IMR-90 (cell line): ENCODE results near the gene WDR27. TPM values are rescaled to one million over a fixed set of nuclear protein-coding genes. Genes with fewer than 3 reads are reported as not detected.
"Not testable (repeated sequence)": the region's sequence is repeated elsewhere in the genome, so short reads cannot be mapped to it uniquely, and the experiment has no call there.

Source experiments
- ATAC-seq: fragments of 200-7000 bp; cut with Tn5 transposase; 2 replicates; pipeline ENCODE4 v1.9.1; 2020; ENCODE audit warnings: low read depth, mild to moderate bottlenecking, moderate library complexity
- BruUV-seq: library from RNA; stranded (reverse); fragments of 400-500 nt; replicated peaks from 2 replicates; lab custom pipeline; 2021; lab: Mats Ljungman, UMichigan
- CTCF ChIA-PET: fragments of 300-600 bp; formaldehyde crosslinking; extraction: SDS; loops from one replicate; lab custom pipeline; 2021; ENCODE audit warnings: antibody characterized with exemption; lab: Yijun Ruan, JAX
- POLR2A ChIA-PET: fragments of 300-600 bp; sonication (Branson Sonifier 250); formaldehyde crosslinking; loops from one replicate; lab custom pipeline; 2022; ENCODE audit warnings: antibody characterized with exemption; ENCODE audit not compliant: unreplicated experiment; lab: Charles Lee
- DNase-seq: peaks from one replicate; pipeline ENCODE4 v3.0.0; 2013
- H2AFZ ChIP-seq: replicated peaks from 2 replicates; pipeline ENCODE3; 2013; ENCODE audit warnings: low read length, mild to moderate bottlenecking; ENCODE audit not compliant: poor library complexity
- H2AK5ac ChIP-seq: 2 replicates; pipeline ENCODE4 v1.6.1; 2013; ENCODE audit warnings: low read depth, low read length, inconsistent platforms
- H2AK9ac ChIP-seq: replicated peaks from 2 replicates; pipeline ENCODE3; 2013; ENCODE audit warnings: mild to moderate bottlenecking, low read depth, low read length, moderate library complexity; ENCODE audit not compliant: poor library complexity
- H2BK120ac ChIP-seq: 2 replicates; pipeline ENCODE4 v1.6.1; 2013; ENCODE audit warnings: low read depth, low read length, inconsistent platforms
- H2BK15ac ChIP-seq: 3 replicates; pipeline ENCODE4 v1.6.1; 2013; ENCODE audit warnings: low read depth, low read length, inconsistent platforms
- H2BK20ac ChIP-seq: 2 replicates; pipeline ENCODE4 v1.6.1; 2013; ENCODE audit warnings: low read depth, mild to moderate bottlenecking, inconsistent platforms, low read length, moderate library complexity
- H2BK5ac ChIP-seq: 2 replicates; pipeline ENCODE4 v1.6.1; 2013; ENCODE audit warnings: mild to moderate bottlenecking, low read depth, low read length, inconsistent platforms; ENCODE audit not compliant: poor library complexity, severe bottlenecking
- H3K14ac ChIP-seq: replicated peaks from 2 replicates; pipeline ENCODE4 v1.6.1; 2013; ENCODE audit warnings: low read depth, low read length, inconsistent platforms
- H3K18ac ChIP-seq: 2 replicates; pipeline ENCODE4 v1.6.1; 2013; ENCODE audit warnings: low read depth, low read length, control low read depth
- H3K23ac ChIP-seq: 2 replicates; pipeline ENCODE4 v1.6.1; 2013; ENCODE audit warnings: low read depth, low read length, inconsistent platforms
- H3K27ac ChIP-seq: 2 replicates; pipeline ENCODE4 v1.5.1; 2013; ENCODE audit warnings: mild to moderate bottlenecking, control low read depth, low read length; ENCODE audit not compliant: insufficient read depth
- H3K27me3 ChIP-seq: 2 replicates; pipeline ENCODE4 v1.6.1; 2013; ENCODE audit warnings: low read length; ENCODE audit not compliant: control insufficient read depth, insufficient read depth
- H3K36me3 ChIP-seq: 2 replicates; pipeline ENCODE4 v1.6.1; 2013; ENCODE audit warnings: low read length, mixed read lengths; ENCODE audit not compliant: control insufficient read depth, insufficient read depth
- H3K4ac ChIP-seq: 2 replicates; pipeline ENCODE4 v1.6.1; 2013; ENCODE audit warnings: low read depth, low read length, inconsistent platforms
- H3K4me1 ChIP-seq: 2 replicates; pipeline ENCODE4 v1.6.1; 2013; ENCODE audit warnings: low read length, mixed read lengths; ENCODE audit not compliant: control insufficient read depth, insufficient read depth
- H3K4me2 ChIP-seq: 2 replicates; pipeline ENCODE4 v1.6.1; 2013; ENCODE audit warnings: low read depth, mild to moderate bottlenecking, control low read depth, low read length, moderate library complexity
- H3K4me3 ChIP-seq: 2 replicates; pipeline ENCODE4 v1.5.1; 2013; ENCODE audit warnings: low read depth, mild to moderate bottlenecking, control low read depth, low read length, moderate library complexity; ENCODE audit not compliant: insufficient read depth
- H3K56ac ChIP-seq: 2 replicates; pipeline ENCODE4 v1.6.1; 2013; ENCODE audit warnings: low read length, inconsistent platforms; ENCODE audit not compliant: insufficient read depth; ENCODE audit errors: extremely low read depth
- H3K79me1 ChIP-seq, 2 experiments: 2 replicates each; pipeline ENCODE4 v1.6.1; 2013; ENCODE audit warnings: low read length in 2 of 2, inconsistent platforms in 1 of 2, low read depth in 1 of 2
- H3K9ac ChIP-seq: 2 replicates; pipeline ENCODE4 v1.6.1; 2013; ENCODE audit warnings: low read depth, low read length, control low read depth
- H3K9me1 ChIP-seq: 2 replicates; pipeline ENCODE4 v1.6.1; 2013; ENCODE audit warnings: low read length, inconsistent platforms; ENCODE audit not compliant: insufficient read depth
- H3K9me3 ChIP-seq: 2 replicates; pipeline ENCODE4 v1.6.1; 2013; ENCODE audit warnings: low read length; ENCODE audit not compliant: control insufficient read depth, insufficient read depth
- H4K20me1 ChIP-seq: 2 replicates; pipeline ENCODE4 v1.6.1; 2013; ENCODE audit warnings: low read length, inconsistent platforms; ENCODE audit not compliant: insufficient read depth
- H4K5ac ChIP-seq: 2 replicates; pipeline ENCODE4 v1.6.1; 2013; ENCODE audit warnings: mild to moderate bottlenecking, low read depth, low read length, control low read depth
- H4K8ac ChIP-seq, 2 experiments: 2 replicates each; pipeline ENCODE4 v1.6.1; 2013; ENCODE audit warnings: low read depth in 2 of 2, low read length in 2 of 2, control low read depth in 1 of 2, inconsistent platforms in 1 of 2
- H4K91ac ChIP-seq: 2 replicates; pipeline ENCODE4 v1.6.1; 2013; ENCODE audit warnings: low read depth, low read length, inconsistent platforms; ENCODE audit not compliant: insufficient read depth
- WGBS, 2 experiments: methylation state at CpG; one replicate each; pipeline versions ENCODE4 v1.1.5 to v1.1.7; 2013; ENCODE audit warnings: missing lambda C conversion rate in 2 of 2; ENCODE audit not compliant: insufficient read length in 1 of 2; ENCODE audit errors: extremely low coverage in 2 of 2; 5-methylcytosine and 5-hydroxymethylcytosine counted together
- dilution Hi-C: fragments of 300-500 bp; cut with HindIII; formaldehyde crosslinking; loops from one replicate; pipeline ENCODE4 v1.14.3; 2018; ENCODE audit warnings: low sequenced_read_pairs; ENCODE audit not compliant: unreplicated experiment
- in situ Hi-C: fragments of 300-500 bp; cut with MboI; formaldehyde crosslinking; loops from 3 replicates; pipeline ENCODE4 v1.14.3; 2019; ENCODE audit warnings: low sequenced_read_pairs, inconsistent platforms, mixed read lengths
- intact Hi-C: fragments of 100-400 bp; cut with micrococcal nuclease; formaldehyde crosslinking; loops from 2 replicates; pipeline ENCODE4 v1.10.0; 2022
- polyA plus RNA-seq, 3 experiments: library from polyadenylated mRNA; depleted of rRNA; stranded (reverse); fragments of >200 nt; gene quantifications; 2 replicates each; pipeline ENCODE4 v1.2.3, GENCODE V29; 2012; ENCODE audit warnings: low replicate concordance in 1 of 3
- total RNA-seq: library from RNA; depleted of rRNA; stranded (reverse); fragments of >200 nt; gene quantifications from 2 replicates; pipeline ENCODE4 v1.2.3, GENCODE V29; 2012

WDR27 gene
- total and polyA plus RNA-seq, 2 of the 4 experiments (the other 2 are of a cell fraction): 7.0 to 18.5 TPM

GRCh38 chr6:169601129-169601528 lies 100.7 kb downstream of the WDR27 start:
- H3K4ac ChIP-seq, H3K4me2 ChIP-seq, CTCF ChIA-PET, H4K20me1 ChIP-seq, H4K5ac ChIP-seq, H4K91ac ChIP-seq, H2AK9ac ChIP-seq, H2AFZ ChIP-seq, POLR2A ChIA-PET, intact Hi-C loops, H3K4me1 ChIP-seq, H4K8ac ChIP-seq, dilution Hi-C loops, ATAC-seq, H2AK5ac ChIP-seq, H2BK120ac ChIP-seq, H3K79me1 ChIP-seq, H3K56ac ChIP-seq, in situ Hi-C loops, H3K36me3 ChIP-seq, H2BK20ac ChIP-seq, H3K18ac ChIP-seq, H3K23ac ChIP-seq, H3K9ac ChIP-seq, H3K27me3 ChIP-seq, BruUV-seq, H2BK5ac ChIP-seq, H3K4me3 ChIP-seq, DNase-seq, H3K9me1 ChIP-seq, H3K9me3 ChIP-seq, H2BK15ac ChIP-seq, H3K27ac ChIP-seq, H3K14ac ChIP-seq: not testable (repeated sequence)
- no CpG with 5 or more reads among the region's 1 CpG for WGBS, 2 experiments
